ENCODE results near the gene PF4V1.

Gene PF4V1

DNA sequence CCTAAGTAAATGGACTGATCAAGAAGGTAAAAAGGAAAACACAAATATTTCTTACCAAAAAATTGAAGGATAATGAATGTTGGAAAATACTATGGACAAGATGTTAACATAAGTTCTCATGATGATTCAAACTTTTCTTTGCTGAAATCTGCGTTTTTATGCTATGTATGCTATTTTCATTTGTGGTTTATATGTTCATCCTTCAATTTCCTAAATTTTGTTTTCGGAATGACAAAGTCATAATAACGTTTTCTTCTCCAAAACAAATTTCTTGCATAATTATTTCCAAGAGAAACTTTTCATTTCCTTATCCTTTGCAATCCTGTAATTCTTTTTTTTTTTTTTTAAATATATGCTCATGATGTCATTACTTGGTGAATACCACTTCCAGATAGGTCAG, 7.8 kb downstream of the PF4V1 start:
- TF ChIP-seq, protein P1, sequence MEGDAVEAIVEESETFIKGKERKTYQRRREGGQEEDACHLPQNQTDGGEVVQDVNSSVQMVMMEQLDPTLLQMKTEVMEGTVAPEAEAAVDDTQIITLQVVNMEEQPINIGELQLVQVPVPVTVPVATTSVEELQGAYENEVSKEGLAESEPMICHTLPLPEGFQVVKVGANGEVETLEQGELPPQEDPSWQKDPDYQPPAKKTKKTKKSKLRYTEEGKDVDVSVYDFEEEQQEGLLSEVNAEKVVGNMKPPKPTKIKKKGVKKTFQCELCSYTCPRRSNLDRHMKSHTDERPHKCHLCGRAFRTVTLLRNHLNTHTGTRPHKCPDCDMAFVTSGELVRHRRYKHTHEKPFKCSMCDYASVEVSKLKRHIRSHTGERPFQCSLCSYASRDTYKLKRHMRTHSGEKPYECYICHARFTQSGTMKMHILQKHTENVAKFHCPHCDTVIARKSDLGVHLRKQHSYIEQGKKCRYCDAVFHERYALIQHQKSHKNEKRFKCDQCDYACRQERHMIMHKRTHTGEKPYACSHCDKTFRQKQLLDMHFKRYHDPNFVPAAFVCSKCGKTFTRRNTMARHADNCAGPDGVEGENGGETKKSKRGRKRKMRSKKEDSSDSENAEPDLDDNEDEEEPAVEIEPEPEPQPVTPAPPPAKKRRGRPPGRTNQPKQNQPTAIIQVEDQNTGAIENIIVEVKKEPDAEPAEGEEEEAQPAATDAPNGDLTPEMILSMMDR (IDR thresholded peaks at IDR 0.05), result no peak

DNA sequence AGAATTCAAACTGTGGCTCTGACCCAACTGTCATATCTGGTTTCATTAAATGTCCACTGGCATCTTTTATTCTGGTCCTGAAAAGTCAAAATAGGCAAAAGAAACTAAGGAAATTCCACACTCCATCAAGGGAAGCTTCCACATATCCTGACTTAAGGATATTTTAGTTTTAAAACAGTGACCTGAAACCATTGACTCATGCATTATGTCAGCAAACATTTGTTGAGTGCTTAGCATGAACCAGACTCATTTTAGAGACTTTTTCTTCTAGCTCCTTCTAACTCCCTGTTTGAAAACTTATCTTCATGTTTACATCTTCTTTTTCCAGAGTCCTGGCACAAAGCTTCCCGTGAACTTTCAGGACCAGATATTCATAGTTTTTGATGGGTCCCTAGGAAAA, 9.2 kb downstream of the PF4V1 start:
- DNase-seq, result no peak
- peaks cover 0 to 16% (median 0%) of the 10 kb centered on the region in 4 donors for H3K4me1 ChIP-seq
- H3K27ac ChIP-seq, result no peak overlapping the region
- H3K27me3 ChIP-seq, result no peaks in the 10 kb centered on the region
- no peaks in the 10 kb centered on the region for H3K36me3 ChIP-seq
- intact Hi-C loops (cut with DNase I; ENCODE audit: low total_unique reads), result no loop called here
- TF ChIP-seq, protein P1 (IDR thresholded peaks at IDR 0.05), result no peak
- no peak overlapping the region for H3K4me3 ChIP-seq
- no peaks in the 10 kb centered on the region for H3K9me3 ChIP-seq

More for the DNA sequence above, 7.8 kb downstream of the PF4V1 start:
- H3K4me1 ChIP-seq, result peaks cover 0 to 27% (median 4%) of the 10 kb centered on the region in 4 donors
- intact Hi-C loops (cut with DNase I; ENCODE audit: low total_unique reads), result no loop called here
- H3K27me3 ChIP-seq, result no peaks in the 10 kb centered on the region
- H3K9me3 ChIP-seq, result no peaks in the 10 kb centered on the region
- no peak overlapping the region for H3K27ac ChIP-seq
- H3K4me3 ChIP-seq, result no peak overlapping the region
- no peak for DNase-seq
- H3K36me3 ChIP-seq, result no peaks in the 10 kb centered on the region

DNA sequence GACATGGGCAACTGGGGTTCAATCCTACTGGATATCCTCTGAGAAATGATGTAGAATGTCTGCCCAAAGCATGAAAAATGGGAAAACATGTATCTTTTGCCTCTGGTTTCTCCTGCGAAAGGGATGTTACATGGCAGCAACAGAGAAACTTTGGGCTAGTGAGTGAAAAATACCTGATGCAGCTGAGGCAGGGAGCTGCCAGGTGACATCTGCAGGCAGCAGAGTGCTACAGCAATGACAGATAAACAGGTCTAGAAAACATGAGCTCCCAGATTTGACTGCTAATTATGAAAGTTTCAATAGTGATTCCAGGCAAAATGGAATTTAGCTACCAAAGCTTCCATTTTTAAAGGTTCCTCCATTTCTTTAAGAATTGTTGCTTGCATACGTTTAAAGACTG, 11.3 kb downstream of the PF4V1 start:
- peaks cover 0 to 4% of the 10 kb centered on the region in 2 donors for H3K27me3 ChIP-seq
- TF ChIP-seq, protein P1 (IDR thresholded peaks at IDR 0.05), result peak in 1 of 2 experiments; percentile 20
- no peak for DNase-seq
- H3K27ac ChIP-seq, result no peak overlapping the region
- H3K4me1 ChIP-seq, result peaks cover 0 to 15% (median 5%) of the 10 kb centered on the region in 4 donors
- no peaks in the 10 kb centered on the region for H3K36me3 ChIP-seq
- intact Hi-C loops (cut with DNase I; ENCODE audit: low total_unique reads), result no loop called here
- H3K9me3 ChIP-seq, result no peaks in the 10 kb centered on the region
- H3K4me3 ChIP-seq, result no peak overlapping the region

DNA sequence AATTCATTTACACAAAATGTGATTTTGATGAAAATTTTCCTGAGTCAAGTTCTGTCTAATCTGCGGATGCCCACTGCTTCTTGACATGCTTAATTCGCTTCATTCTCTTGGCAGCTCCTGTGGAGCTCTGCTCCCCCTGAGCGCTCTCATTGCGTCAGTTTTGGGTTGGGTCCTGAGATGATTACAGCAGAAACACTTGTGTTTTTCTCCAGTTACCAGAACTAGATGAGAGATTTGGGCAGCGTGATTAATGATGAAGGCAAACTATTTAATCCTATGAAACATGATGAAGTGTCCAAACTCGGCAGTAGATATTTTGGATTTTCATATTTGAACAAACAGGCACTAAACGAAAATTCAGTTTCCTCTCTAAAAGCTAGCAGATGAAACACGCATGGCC, 11.9 kb downstream of the PF4V1 start:
- no peak overlapping the region for H3K4me3 ChIP-seq
- intact Hi-C loops (cut with DNase I; ENCODE audit: low total_unique reads), result no loop called here
- no peak overlapping the region for H3K27ac ChIP-seq
- peaks cover 0 to 9% of the 10 kb centered on the region in 2 donors for H3K27me3 ChIP-seq
- H3K9me3 ChIP-seq, result no peaks in the 10 kb centered on the region
- no peaks in the 10 kb centered on the region for H3K36me3 ChIP-seq
- H3K4me1 ChIP-seq, result peaks cover 0 to 15% (median 10%) of the 10 kb centered on the region in 4 donors
- DNase-seq, result no peak
- TF ChIP-seq, protein P1 (IDR thresholded peaks at IDR 0.05), result no peak

DNA sequence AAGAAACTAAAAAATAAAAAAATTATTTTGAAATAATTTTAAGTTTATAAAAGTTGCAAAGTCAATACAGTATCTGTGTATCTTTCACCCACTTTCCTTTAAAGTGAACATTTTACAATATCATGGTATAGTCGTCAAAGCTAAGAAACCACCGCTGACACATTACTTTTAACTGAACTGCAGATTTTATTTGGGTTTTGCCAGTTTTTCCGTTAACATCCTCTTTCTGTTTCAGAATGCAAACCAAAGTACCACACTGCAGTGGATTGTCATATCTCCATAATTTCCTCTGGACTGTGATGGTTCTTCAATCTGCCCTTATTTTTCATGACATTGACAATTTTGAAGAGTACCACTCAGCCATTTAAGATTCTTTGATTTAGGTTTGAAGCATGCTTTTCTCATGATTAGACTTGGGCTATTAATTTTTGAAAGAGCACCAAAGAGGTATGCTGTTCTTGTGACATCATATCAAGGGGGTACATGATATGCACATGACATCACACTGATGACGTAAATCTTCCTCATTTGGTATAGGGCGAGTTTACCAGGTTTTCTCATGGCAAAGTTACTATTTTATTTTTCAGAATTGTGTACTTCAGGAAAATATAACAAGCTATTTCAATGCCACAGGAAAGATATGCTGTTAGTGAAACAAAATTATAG, 12.5 kb downstream of the PF4V1 start:
- intact Hi-C loops (cut with DNase I; ENCODE audit: low total_unique reads), result no loop called here
- peaks cover 0 to 14% (median 10%) of the 10 kb centered on the region in 4 donors for H3K4me1 ChIP-seq
- TF ChIP-seq, protein P1 (IDR thresholded peaks at IDR 0.05), result no peak
- no peak overlapping the region for H3K4me3 ChIP-seq
- DNase-seq, result no peak
- peaks cover 0 to 9% of the 10 kb centered on the region in 2 donors for H3K27me3 ChIP-seq
- H3K36me3 ChIP-seq, result no peaks in the 10 kb centered on the region
- no peak overlapping the region for H3K27ac ChIP-seq
- no peaks in the 10 kb centered on the region for H3K9me3 ChIP-seq

Measured in tibial artery (tissue), 4 donors.